Adipocyte (in vitro differentiated cells): Measurements from ENCODE around the gene DDAH2.
"Not testable (repeated sequence)": the region's sequence is repeated elsewhere in the genome, so short reads cannot be mapped to it uniquely, and the experiment has no call there.

Source experiments
- DNase-seq: peaks from one replicate; pipeline ENCODE4 v3.0.0-alpha.2; 2015; ENCODE audit warnings: low read depth
- H3K27me3 ChIP-seq: replicated peaks from 2 replicates; pipeline ENCODE4 v1.7.0; 2013; ENCODE audit warnings: mild to moderate bottlenecking, low read length, moderate library complexity; ENCODE audit not compliant: control insufficient read depth, insufficient read depth
- H3K36me3 ChIP-seq: 2 replicates; pipeline ENCODE4 v1.7.0; 2013; ENCODE audit warnings: low read length, mild to moderate bottlenecking, moderate library complexity; ENCODE audit not compliant: control insufficient read depth, insufficient read depth, severe bottlenecking
- H3K4me1 ChIP-seq: 2 replicates; pipeline ENCODE4 v1.7.0; 2013; ENCODE audit warnings: mild to moderate bottlenecking, low read length, moderate library complexity; ENCODE audit not compliant: control insufficient read depth, insufficient read depth
- H3K4me3 ChIP-seq: 2 replicates; pipeline ENCODE4 v1.7.0; 2013; ENCODE audit warnings: mild to moderate bottlenecking, low read length, moderate library complexity
- H3K9ac ChIP-seq: 2 replicates; pipeline ENCODE4 v1.7.0; 2013; ENCODE audit warnings: mild to moderate bottlenecking, low read length, moderate library complexity
- H3K9me3 ChIP-seq: 2 replicates; pipeline ENCODE4 v1.7.0; 2013; ENCODE audit warnings: mild to moderate bottlenecking, low read length, moderate library complexity; ENCODE audit not compliant: control insufficient read depth

The DDAH2 gene

DNA sequence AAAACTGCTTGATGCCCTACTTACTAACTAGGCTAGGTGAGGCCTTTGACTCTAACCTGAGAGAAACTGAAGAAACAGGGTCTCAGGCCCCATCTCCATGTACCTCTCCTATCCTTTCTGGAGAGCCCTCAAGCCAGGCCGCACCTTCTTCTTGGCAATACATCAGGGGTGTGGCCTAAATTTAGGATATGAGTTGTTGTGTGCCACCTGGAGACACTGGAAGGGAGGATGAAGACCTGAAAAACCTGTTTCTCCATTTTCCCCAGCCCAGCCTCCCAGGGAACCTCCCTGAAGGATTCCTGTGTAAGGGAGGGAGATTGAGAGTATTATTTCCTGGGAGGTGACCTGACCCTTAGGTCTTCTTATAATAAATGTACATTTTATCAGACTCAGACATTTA is 10.8 kb downstream of the DDAH2 start:
- Histone ChIP-seq H3K4me1 (no peaks in the 10 kb centered on the region), H3K9ac (no peak overlapping the region), H3K27me3 (peaks cover 10% of the 10 kb centered on the region), H3K9me3 (no peaks in the 10 kb centered on the region), H3K4me3 (no peak overlapping the region), H3K36me3 (no peaks in the 10 kb centered on the region)
- DNase-seq = no peak

DNA sequence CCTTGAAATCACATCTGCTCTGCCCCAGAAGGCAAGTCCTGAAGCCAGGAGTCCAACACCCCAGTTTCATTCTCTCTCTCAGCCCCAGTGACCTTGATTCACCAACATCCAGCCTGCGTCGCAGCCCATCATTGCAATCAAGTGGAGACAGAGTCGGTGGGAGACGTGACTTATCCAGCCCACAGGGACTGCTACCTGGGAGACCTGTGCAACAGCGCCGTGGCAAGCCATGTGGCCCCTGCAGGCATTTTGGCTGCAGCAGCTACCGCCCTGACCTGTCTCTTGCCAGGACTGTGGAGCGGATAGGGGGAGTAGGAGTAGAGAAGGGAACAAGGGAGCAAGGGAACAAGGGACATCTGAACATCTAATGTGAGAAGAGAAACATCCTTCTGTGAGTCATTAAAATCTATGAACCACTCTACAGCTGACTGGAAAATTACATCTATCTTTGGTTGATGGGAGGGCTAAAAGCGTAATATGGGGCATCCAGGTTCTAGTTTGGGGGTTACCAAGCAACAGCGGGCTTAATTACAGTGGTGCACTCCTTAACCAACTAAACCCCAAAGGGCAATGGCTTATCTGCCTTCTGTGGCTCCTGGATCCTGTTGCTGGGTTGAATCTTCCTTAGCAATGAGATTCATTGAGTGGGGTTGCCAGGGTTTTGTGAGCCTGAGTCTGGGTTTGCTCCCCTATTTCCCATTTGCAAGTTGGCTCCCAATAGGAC is 11.4 kb downstream of the DDAH2 start:
- DNase-seq = no peak

GRCh38 chr6:31715022-31715958 is 13.8 kb downstream of the DDAH2 start, which contains the start of gene LY6G6D:
Gene LY6G6D (plus strand): TSS chr6:31715348. CDS start chr6:31715356, 8 bp downstream.
- no peak within 1 kb of the TSS for H3K9ac ChIP-seq
- no peaks in the 10 kb centered on the region for H3K9me3 ChIP-seq
- peaks cover 27% of the 10 kb centered on the region for H3K27me3 ChIP-seq
- no peak within 1 kb of the TSS for H3K4me3 ChIP-seq
- DNase-seq = no peak
- H3K36me3 ChIP-seq = no peaks in the 10 kb centered on the region
- H3K4me1 ChIP-seq = no peaks in the 10 kb centered on the region

More for the DNA sequence above, 11.4 kb downstream of the DDAH2 start:
- H3K9ac ChIP-seq = no peak overlapping the region
- no peak overlapping the region for H3K4me3 ChIP-seq
- H3K9me3 ChIP-seq = no peaks in the 10 kb centered on the region
- peaks cover 10% of the 10 kb centered on the region for H3K27me3 ChIP-seq
- H3K36me3 ChIP-seq = no peaks in the 10 kb centered on the region
- H3K4me1 ChIP-seq = no peaks in the 10 kb centered on the region

DNA sequence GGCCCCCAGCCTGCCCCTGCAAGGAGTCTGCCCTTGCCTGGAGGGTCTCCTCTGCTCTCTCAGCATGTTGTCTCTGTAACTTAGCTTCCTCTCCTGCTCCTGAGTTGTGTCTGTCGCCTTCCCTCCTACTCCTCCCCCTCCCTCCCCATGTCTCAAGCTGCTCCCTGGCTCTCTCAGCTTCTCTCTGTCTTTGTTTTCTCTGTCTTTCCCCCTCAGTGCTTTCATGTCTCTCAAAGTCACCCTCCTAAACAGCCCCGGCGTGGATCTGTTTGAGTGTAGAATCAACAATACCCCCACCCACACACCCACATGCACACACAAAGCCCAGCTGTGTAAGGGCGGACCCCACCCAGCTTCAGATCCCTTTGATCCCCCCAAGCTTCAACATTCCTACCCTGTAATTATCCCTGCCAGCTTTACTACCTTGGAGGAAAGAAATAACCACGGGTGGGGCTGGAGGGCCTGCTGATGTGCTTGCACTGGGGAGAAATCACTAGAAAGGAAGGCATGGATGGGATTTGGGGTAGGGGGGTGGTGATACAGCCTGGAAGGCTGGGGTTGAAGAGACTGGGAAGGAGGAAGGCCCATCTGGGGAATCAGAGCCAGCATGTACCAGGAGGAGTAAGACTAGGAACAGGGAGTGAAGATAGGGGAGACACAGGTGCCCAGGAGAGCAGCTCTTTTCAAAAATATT is 15.0 kb downstream of the DDAH2 start:
- Histone ChIP-seq H3K36me3 (no peaks in the 10 kb centered on the region), H3K4me1 (no peaks in the 10 kb centered on the region), H3K27me3 (peaks cover 26% of the 10 kb centered on the region), H3K9me3 (no peaks in the 10 kb centered on the region), H3K4me3 (no peak overlapping the region), H3K9ac (no peak overlapping the region)
- DNase-seq = no peak

GRCh38 chr6:31713465-31713864 is 15.6 kb downstream of the DDAH2 start:
- Histone ChIP-seq H3K9me3 (no peaks in the 10 kb centered on the region), H3K36me3 (no peaks in the 10 kb centered on the region), H3K27me3 (peaks cover 26% of the 10 kb centered on the region), H3K4me1 (no peaks in the 10 kb centered on the region), H3K4me3 (no peak overlapping the region), H3K9ac (no peak overlapping the region)
- no peak for DNase-seq

- no peaks in the 10 kb centered on the region for H3K4me1 ChIP-seq
- H3K9me3 ChIP-seq = no peaks in the 10 kb centered on the region
- no peaks in the 10 kb centered on the region for H3K36me3 ChIP-seq
- no peak overlapping the region for H3K4me3 ChIP-seq
- H3K9ac ChIP-seq = no peak overlapping the region
- DNase-seq = no peak
- H3K27me3 ChIP-seq = peaks cover 26% of the 10 kb centered on the region
Observed at GRCh38 chr6:31712296-31712695, 16.8 kb downstream of the DDAH2 start.

GRCh38 chr6:31711233-31711632 is 17.9 kb downstream of the DDAH2 start:
- DNase-seq = no peak
- Histone ChIP-seq H3K4me1 (no peaks in the 10 kb centered on the region), H3K9ac (no peak overlapping the region), H3K9me3 (no peaks in the 10 kb centered on the region), H3K4me3 (no peak overlapping the region), H3K27me3 (peaks cover 26% of the 10 kb centered on the region), H3K36me3 (no peaks in the 10 kb centered on the region)

GRCh38 chr6:31710523-31711219 is 18.4 kb downstream of the DDAH2 start:
- Histone ChIP-seq H3K4me1 (no peaks in the 10 kb centered on the region), H3K4me3 (no peak overlapping the region), H3K9ac (no peak overlapping the region), H3K9me3 (no peaks in the 10 kb centered on the region), H3K27me3 (peaks cover 26% of the 10 kb centered on the region), H3K36me3 (no peaks in the 10 kb centered on the region)
- no peak for DNase-seq

GRCh38 chr6:31709157-31709556 is 19.9 kb downstream of the DDAH2 start:
- not testable (repeated sequence) for H3K9me3 ChIP-seq, H3K4me1 ChIP-seq, H3K9ac ChIP-seq, H3K4me3 ChIP-seq, H3K36me3 ChIP-seq, DNase-seq
- H3K27me3 ChIP-seq = peaks cover 23% of the 10 kb centered on the region

- DNase-seq = no peak
- Histone ChIP-seq H3K4me1 (peaks cover 3% of the 10 kb centered on the region), H3K9ac (no peak overlapping the region), H3K27me3 (peaks cover 18% of the 10 kb centered on the region), H3K4me3 (no peak overlapping the region), H3K36me3 (no peaks in the 10 kb centered on the region), H3K9me3 (no peaks in the 10 kb centered on the region)
Observed at GRCh38 chr6:31708224-31708623, 20.9 kb downstream of the DDAH2 start.
